ENCODE results near the gene TBX1. TPM values are rescaled to one million over a fixed set of nuclear protein-coding genes. Genes with fewer than 3 reads are reported as not detected.

Gene TBX1
- total and polyA plus RNA-seq, 2 of the 8 experiments (the other 6 are each of a cell fraction or from before 2014, with no cell fraction given), result 0.28 TPM; not detected in 1

GRCh38 chr22:19774628-19775027, 14.1 kb downstream of the TBX1 start (continued):
- TF ChIP-seq, protein P1, sequence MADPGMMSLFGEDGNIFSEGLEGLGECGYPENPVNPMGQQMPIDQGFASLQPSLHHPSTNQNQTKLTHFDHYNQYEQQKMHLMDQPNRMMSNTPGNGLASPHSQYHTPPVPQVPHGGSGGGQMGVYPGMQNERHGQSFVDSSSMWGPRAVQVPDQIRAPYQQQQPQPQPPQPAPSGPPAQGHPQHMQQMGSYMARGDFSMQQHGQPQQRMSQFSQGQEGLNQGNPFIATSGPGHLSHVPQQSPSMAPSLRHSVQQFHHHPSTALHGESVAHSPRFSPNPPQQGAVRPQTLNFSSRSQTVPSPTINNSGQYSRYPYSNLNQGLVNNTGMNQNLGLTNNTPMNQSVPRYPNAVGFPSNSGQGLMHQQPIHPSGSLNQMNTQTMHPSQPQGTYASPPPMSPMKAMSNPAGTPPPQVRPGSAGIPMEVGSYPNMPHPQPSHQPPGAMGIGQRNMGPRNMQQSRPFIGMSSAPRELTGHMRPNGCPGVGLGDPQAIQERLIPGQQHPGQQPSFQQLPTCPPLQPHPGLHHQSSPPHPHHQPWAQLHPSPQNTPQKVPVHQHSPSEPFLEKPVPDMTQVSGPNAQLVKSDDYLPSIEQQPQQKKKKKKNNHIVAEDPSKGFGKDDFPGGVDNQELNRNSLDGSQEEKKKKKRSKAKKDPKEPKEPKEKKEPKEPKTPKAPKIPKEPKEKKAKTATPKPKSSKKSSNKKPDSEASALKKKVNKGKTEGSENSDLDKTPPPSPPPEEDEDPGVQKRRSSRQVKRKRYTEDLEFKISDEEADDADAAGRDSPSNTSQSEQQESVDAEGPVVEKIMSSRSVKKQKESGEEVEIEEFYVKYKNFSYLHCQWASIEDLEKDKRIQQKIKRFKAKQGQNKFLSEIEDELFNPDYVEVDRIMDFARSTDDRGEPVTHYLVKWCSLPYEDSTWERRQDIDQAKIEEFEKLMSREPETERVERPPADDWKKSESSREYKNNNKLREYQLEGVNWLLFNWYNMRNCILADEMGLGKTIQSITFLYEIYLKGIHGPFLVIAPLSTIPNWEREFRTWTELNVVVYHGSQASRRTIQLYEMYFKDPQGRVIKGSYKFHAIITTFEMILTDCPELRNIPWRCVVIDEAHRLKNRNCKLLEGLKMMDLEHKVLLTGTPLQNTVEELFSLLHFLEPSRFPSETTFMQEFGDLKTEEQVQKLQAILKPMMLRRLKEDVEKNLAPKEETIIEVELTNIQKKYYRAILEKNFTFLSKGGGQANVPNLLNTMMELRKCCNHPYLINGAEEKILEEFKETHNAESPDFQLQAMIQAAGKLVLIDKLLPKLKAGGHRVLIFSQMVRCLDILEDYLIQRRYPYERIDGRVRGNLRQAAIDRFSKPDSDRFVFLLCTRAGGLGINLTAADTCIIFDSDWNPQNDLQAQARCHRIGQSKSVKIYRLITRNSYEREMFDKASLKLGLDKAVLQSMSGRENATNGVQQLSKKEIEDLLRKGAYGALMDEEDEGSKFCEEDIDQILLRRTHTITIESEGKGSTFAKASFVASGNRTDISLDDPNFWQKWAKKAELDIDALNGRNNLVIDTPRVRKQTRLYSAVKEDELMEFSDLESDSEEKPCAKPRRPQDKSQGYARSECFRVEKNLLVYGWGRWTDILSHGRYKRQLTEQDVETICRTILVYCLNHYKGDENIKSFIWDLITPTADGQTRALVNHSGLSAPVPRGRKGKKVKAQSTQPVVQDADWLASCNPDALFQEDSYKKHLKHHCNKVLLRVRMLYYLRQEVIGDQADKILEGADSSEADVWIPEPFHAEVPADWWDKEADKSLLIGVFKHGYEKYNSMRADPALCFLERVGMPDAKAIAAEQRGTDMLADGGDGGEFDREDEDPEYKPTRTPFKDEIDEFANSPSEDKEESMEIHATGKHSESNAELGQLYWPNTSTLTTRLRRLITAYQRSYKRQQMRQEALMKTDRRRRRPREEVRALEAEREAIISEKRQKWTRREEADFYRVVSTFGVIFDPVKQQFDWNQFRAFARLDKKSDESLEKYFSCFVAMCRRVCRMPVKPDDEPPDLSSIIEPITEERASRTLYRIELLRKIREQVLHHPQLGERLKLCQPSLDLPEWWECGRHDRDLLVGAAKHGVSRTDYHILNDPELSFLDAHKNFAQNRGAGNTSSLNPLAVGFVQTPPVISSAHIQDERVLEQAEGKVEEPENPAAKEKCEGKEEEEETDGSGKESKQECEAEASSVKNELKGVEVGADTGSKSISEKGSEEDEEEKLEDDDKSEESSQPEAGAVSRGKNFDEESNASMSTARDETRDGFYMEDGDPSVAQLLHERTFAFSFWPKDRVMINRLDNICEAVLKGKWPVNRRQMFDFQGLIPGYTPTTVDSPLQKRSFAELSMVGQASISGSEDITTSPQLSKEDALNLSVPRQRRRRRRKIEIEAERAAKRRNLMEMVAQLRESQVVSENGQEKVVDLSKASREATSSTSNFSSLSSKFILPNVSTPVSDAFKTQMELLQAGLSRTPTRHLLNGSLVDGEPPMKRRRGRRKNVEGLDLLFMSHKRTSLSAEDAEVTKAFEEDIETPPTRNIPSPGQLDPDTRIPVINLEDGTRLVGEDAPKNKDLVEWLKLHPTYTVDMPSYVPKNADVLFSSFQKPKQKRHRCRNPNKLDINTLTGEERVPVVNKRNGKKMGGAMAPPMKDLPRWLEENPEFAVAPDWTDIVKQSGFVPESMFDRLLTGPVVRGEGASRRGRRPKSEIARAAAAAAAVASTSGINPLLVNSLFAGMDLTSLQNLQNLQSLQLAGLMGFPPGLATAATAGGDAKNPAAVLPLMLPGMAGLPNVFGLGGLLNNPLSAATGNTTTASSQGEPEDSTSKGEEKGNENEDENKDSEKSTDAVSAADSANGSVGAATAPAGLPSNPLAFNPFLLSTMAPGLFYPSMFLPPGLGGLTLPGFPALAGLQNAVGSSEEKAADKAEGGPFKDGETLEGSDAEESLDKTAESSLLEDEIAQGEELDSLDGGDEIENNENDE (IDR thresholded peaks at IDR 0.05; ENCODE audit: insufficient replicate concordance, low read length), result no peak
- TF ChIP-seq JUND (IDR thresholded peaks at IDR 0.05; ENCODE audit: low read length) (no peak), RNF2 (IDR thresholded peaks at IDR 0.05; ENCODE audit: borderline replicate concordance, low read depth, low read length, missing control alignments, poor library complexity, severe bottlenecking) (no peak), HDAC2 (IDR thresholded peaks at IDR 0.05; ENCODE audit: borderline replicate concordance in 1 of 2, low read depth in 2 of 2, low read length in 2 of 2) (no peak), SP1 (IDR thresholded peaks at IDR 0.05; ENCODE audit: low read depth, low read length) (no peak)
- TF ChIP-seq, protein P2, sequence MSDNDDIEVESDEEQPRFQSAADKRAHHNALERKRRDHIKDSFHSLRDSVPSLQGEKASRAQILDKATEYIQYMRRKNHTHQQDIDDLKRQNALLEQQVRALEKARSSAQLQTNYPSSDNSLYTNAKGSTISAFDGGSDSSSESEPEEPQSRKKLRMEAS (IDR thresholded peaks at IDR 0.05), result no peak
